Sigmoid colon (tissue), 4 donors: ENCODE data around the gene FOXP1.

Source experiments
- CTCF ChIP-seq, 4 experiments: fragments of 450-650 bp in 3 of 4; fragments of 200-600 bp in 1 of 4; IDR thresholded peaks; one replicate each; pipeline ENCODE4 v1.5.1; 2016 to 2019; ENCODE audit warnings: antibody characterized with exemption in 4 of 4, mild to moderate bottlenecking in 3 of 4, moderate library complexity in 2 of 4
- EP300 ChIP-seq, 4 donors: sonication (generic); formaldehyde crosslinking; IDR thresholded peaks; one replicate each; pipeline ENCODE4 v1.6.1; 2017; ENCODE audit warnings: antibody characterized with exemption in 4 of 4
- POLR2AphosphoS5 ChIP-seq, 4 donors: sonication (generic); formaldehyde crosslinking; IDR thresholded peaks; one replicate each; pipeline ENCODE4 v1.6.1; 2017; ENCODE audit warnings: antibody characterized with exemption in 4 of 4

DNA sequence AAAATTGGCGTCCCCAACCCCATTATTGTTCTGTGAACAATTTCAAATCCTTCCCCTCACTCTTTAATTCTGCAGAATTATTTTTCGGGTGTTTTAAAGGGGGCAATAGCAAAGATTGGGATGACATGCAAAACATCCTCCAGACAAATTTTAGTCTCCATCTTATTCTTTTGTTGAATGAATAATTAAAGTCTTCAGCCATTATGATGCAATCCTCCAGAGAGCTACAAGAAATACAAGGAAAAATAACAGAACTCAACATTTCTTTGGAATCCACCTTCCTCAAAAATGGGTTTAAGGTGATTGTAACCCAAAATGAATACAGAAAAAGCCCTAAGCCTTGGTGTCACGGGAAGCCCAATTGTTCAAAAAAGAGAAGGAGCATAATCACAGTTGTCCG is 49.9 kb downstream of the FOXP1 start:
- TF ChIP-seq CTCF (IDR thresholded peaks at IDR 0.05) (no peak), EP300 (IDR thresholded peaks at IDR 0.05) (no peak), POLR2AphosphoS5 (IDR thresholded peaks at IDR 0.05) (no peak)
